Transverse colon (tissue), 4 donors: ENCODE data around the gene XRCC6. TPM values are rescaled to one million over a fixed set of nuclear protein-coding genes. Genes with fewer than 3 reads are reported as not detected.
"Not testable (repeated sequence)": the region's sequence is repeated elsewhere in the genome, so short reads cannot be mapped to it uniquely, and the experiment has no call there.

Source experiments
- DNase-seq: peaks from one replicate; pipeline ENCODE4 v3.0.0-alpha.2; 2019
- H3K27ac ChIP-seq, 4 donors: fragments of 200-600 bp; sonication (generic); 2 replicates each; pipeline ENCODE4 v1.5.1; 2016 to 2018; ENCODE audit warnings: inconsistent platforms in 4 of 4
- H3K27me3 ChIP-seq: fragments of 200-600 bp; sonication (generic); 2 replicates; pipeline ENCODE4 v1.5.1; 2017; ENCODE audit warnings: inconsistent platforms
- H3K36me3 ChIP-seq, 4 donors: fragments of 200-600 bp; sonication (generic); 2 replicates each; pipeline ENCODE4 v1.5.1; 2017 to 2019; ENCODE audit warnings: inconsistent platforms in 4 of 4
- H3K4me1 ChIP-seq, 4 donors: fragments of 200-600 bp; sonication (generic); 2 replicates each; pipeline ENCODE4 v1.5.1; 2017 to 2020; ENCODE audit warnings: inconsistent platforms in 4 of 4
- H3K4me3 ChIP-seq, 4 donors: fragments of 200-600 bp; sonication (generic); 1 replicate in 1 of 4; 2 replicates in 3 of 4; pipeline versions ENCODE4 v1.5.1 to v1.6.1; 2017 to 2019; ENCODE audit warnings: inconsistent platforms in 4 of 4
- H3K9me3 ChIP-seq, 2 donors: fragments of 200-600 bp; sonication (generic); 2 replicates each; pipeline ENCODE4 v1.5.1; 2017 to 2019; ENCODE audit warnings: inconsistent platforms in 2 of 2
- EP300 ChIP-seq: sonication (generic); formaldehyde crosslinking; IDR thresholded peaks from one replicate; pipeline ENCODE4 v1.6.1; 2017; ENCODE audit warnings: antibody characterized with exemption, low read depth
- POLR2A ChIP-seq: fragments of 450-650 bp; IDR thresholded peaks from one replicate; pipeline ENCODE4 v1.6.1; 2016; ENCODE audit warnings: antibody characterized with exemption, mild to moderate bottlenecking, moderate library complexity
- POLR2AphosphoS5 ChIP-seq, 3 donors: sonication (generic); formaldehyde crosslinking; IDR thresholded peaks; one replicate each; pipeline ENCODE4 v1.6.1; 2016; ENCODE audit warnings: antibody characterized with exemption in 3 of 3
- WGBS, 2 donors: methylation state at CpG; one replicate each; pipeline ENCODE4 v1.1.5; 2018; ENCODE audit warnings: low coverage in 1 of 2; 5-methylcytosine and 5-hydroxymethylcytosine counted together
- in situ Hi-C, 4 donors: fragments of 200-750 bp; cut with MboI; loops; one replicate each; pipeline versions ENCODE4 v1.15.0 to v1.15.1; 2017; ENCODE audit warnings: low sequenced_read_pairs in 3 of 4, low pct_ligation_motif_present in 1 of 4, low pct_unique_long_range_greater_than_20kb in 1 of 4
- intact Hi-C: fragments of 100-400 bp; cut with DNase I; formaldehyde crosslinking; loops from one replicate; pipeline ENCODE4 v1.15.1; 2023; ENCODE audit warnings: low total_unique reads
- total RNA-seq, 4 donors: library from RNA; depleted of rRNA; stranded (reverse); fragments of >200 nt; gene quantifications; one replicate each; pipeline ENCODE4 v1.1.0, GENCODE V29; 2016
- TF ChIP-seq, protein P1 (sequence below), 5 experiments: fragments of 200-600 bp in 3 of 5; fragments of 450-650 bp in 2 of 5; sonication (generic) in 3 of 5; IDR thresholded peaks; 1 replicate in 2 of 5; 2 replicates in 3 of 5; pipeline ENCODE4 v1.5.1; 2016 to 2017; ENCODE audit warnings: antibody characterized with exemption in 5 of 5, inconsistent platforms in 3 of 5, mild to moderate bottlenecking in 2 of 5, moderate library complexity in 1 of 5

Gene XRCC6
- total RNA-seq, 4 donors from 2014 or later, result 56.5 to 145 (median 126) TPM

DNA sequence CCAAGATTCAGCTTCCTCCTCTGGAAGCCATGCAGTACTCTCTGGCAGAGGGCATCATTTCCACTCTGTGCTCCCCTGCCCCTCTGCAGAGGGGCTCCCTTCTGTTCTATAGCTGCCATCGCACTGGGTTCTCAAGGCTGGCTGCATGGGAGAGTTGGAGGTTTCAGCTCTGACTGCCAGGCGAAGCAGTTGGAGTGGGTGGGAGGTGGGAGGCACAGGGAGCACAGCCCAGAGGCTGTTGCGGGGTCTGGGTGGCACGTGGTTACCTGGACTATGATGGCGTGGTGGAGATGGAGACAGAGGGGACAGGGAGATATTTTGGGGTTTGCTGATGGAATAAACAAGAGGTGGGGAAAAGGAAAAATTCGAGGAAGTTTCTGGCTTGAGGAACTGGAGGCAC lies 36.2 kb upstream of the XRCC6 start:
- Histone ChIP-seq H3K27ac (no peak overlapping the region), H3K36me3 (peaks cover 0 to 23% (median under 1%) of the 10 kb centered on the region in 4 donors), H3K9me3 (no peaks in the 10 kb centered on the region), H3K4me1 (peaks cover 3 to 22% (median 12%) of the 10 kb centered on the region in 4 donors), H3K27me3 (no peaks in the 10 kb centered on the region), H3K4me3 (no peak overlapping the region)
- TF ChIP-seq POLR2A (no peak), POLR2AphosphoS5 (IDR thresholded peaks at IDR 0.05) (no peak)
- intact Hi-C loops (no loop called here), in situ Hi-C loops (no loop called here)
- 89 to 100% methylated on average over 1 to 6 of the region's 6 CpGs for WGBS, 2 donors
- DNase-seq, result no peak

DNA sequence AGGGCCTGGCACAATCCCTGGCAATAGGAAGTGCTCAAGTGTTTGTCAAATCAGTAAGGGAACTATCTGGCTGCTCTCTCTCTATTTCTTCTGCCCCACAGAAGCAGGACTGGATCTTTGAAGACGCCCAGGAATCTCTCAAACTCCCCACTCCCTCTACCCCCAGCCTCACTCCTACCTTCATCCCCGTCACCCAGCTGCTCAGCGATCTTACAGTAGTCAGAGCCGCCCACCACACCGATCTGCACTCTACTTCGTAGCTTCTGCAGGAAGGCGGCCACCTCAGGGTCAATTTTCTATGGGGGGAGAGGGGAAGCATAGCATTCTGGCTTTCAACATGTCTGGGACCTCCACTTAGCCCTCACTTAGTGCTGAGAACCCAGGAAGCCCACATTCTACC lies 35.2 kb upstream of the XRCC6 start:
- no peaks in the 10 kb centered on the region for H3K27me3 ChIP-seq
- H3K4me3 ChIP-seq, result no peak overlapping the region
- no peak for DNase-seq
- no peak overlapping the region for H3K27ac ChIP-seq
- 95 to 100% methylated on average over 1 to 7 of the region's 7 CpGs for whole genome bisulfite sequencing, 2 donors
- H3K9me3 ChIP-seq, result no peaks in the 10 kb centered on the region
- intact Hi-C loops, result no loop called here
- peaks cover 0 to 23% (median 0%) of the 10 kb centered on the region in 4 donors for H3K36me3 ChIP-seq
- TF ChIP-seq, protein P1, sequence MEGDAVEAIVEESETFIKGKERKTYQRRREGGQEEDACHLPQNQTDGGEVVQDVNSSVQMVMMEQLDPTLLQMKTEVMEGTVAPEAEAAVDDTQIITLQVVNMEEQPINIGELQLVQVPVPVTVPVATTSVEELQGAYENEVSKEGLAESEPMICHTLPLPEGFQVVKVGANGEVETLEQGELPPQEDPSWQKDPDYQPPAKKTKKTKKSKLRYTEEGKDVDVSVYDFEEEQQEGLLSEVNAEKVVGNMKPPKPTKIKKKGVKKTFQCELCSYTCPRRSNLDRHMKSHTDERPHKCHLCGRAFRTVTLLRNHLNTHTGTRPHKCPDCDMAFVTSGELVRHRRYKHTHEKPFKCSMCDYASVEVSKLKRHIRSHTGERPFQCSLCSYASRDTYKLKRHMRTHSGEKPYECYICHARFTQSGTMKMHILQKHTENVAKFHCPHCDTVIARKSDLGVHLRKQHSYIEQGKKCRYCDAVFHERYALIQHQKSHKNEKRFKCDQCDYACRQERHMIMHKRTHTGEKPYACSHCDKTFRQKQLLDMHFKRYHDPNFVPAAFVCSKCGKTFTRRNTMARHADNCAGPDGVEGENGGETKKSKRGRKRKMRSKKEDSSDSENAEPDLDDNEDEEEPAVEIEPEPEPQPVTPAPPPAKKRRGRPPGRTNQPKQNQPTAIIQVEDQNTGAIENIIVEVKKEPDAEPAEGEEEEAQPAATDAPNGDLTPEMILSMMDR (IDR thresholded peaks at IDR 0.05), result no peak
- TF ChIP-seq POLR2AphosphoS5 (IDR thresholded peaks at IDR 0.05), result no peak
- TF ChIP-seq POLR2A, result no peak
- TF ChIP-seq EP300, result no peak
- in situ Hi-C loops, result no loop called here
- peaks cover 3 to 29% (median 12%) of the 10 kb centered on the region in 4 donors for H3K4me1 ChIP-seq

DNA sequence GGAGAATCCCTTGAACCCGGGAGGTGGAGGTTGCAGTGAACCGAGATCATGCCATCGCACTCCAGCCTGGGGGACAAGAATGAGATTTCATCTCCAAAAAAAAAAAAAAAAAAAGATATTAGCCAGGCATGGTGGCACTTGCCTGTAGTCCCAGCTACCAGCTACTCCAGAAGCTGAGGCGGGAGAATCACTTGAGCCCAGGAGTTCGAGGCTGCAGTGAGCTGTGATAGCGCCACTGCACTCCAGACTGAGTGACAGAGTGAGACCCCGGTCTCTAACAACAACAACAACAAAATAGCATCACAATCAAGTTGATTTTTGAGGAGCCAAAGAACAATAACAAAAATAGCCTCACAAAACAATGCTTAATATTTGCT lies 33.8 kb upstream of the XRCC6 start:
- Histone ChIP-seq H3K9me3 (no peaks in the 10 kb centered on the region), H3K4me1 (peaks cover 3 to 29% (median 12%) of the 10 kb centered on the region in 4 donors), H3K27me3 (no peaks in the 10 kb centered on the region), H3K4me3 (peak overlapping the region in 1 of 4 donors; percentile 97), H3K27ac (peak overlapping the region; percentile 86 to 91 (median 88)), H3K36me3 (peaks cover 0 to 21% (median 0%) of the 10 kb centered on the region in 4 donors)
- in situ Hi-C loops, result no loop called here
- intact Hi-C loops, result no loop called here
- TF ChIP-seq POLR2A (no peak), POLR2AphosphoS5 (IDR thresholded peaks at IDR 0.05) (no peak), EP300 (no peak)
- TF ChIP-seq, protein P1 (IDR thresholded peaks at IDR 0.05), result no peak
- 55 to 72% methylated on average over 5 to 7 of the region's 7 CpGs for WGBS, 2 donors
- DNase-seq, result no peak

DNA sequence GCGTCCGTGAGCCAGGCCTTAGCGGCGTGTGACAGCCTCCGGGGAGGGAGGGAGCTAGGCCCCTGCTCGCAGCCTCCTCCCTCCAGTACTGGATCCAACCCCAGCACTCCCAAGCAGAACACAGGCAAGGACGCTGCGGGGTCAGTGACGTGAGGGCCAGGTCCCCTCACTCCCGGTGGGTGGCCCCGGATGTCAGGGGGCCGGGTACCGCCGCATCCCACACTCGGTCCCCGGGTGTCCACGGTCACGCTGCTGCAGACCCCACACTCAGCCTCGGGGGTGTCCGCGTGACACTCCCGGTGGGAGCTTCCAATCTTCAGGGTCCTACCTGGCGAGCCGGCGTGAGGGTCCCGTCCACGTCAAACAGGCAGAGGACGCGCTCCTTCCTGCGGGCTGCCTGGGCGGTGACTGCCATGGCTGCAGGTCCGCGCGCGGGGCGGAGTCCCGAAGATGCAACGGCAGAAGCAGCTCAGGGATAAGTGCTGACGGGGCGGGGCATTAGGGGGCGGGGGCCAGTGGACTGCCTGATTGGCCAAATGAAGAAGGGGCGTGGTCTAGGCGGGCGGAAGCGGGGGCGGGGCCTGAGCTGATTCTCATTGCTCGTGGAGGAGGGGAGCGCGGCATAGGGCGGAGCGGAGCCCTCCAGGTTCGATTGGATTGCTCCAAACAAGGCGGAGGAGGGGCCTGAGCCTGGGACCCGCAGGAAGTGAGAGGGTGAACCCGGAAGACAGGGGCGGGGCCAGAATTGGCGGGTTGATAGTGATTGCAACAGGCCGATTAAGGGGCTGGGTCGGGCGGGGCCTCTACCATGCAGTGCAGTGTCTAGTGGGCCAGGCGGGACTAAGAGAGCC lies 31.5 kb upstream of the XRCC6 start, which contains the start of gene PMM1:
Gene PMM1, minus strand, starts transcription at position 450 of the 851 bp plus-strand sequence. Its CDS starts 35 bp downstream, at position 415.
- peak within 1 kb of the TSS; percentile 67 to 97 (median 76) for H3K4me3 ChIP-seq
- TF ChIP-seq POLR2A (peak; percentile 99), POLR2AphosphoS5 (IDR thresholded peaks at IDR 0.05) (peak; percentile 97 to 99 (median 99)), EP300 (peak; percentile 3)
- TF ChIP-seq, protein P1 (IDR thresholded peaks at IDR 0.05), result no peak
- 0% methylated on average over 60 of the region's 61 CpGs; no CpG with 5 or more reads in 1 of the 2 donors for WGBS, 2 donors
- H3K4me1 ChIP-seq, result peaks cover 3 to 29% (median 12%) of the 10 kb centered on the region in 4 donors
- peak; percentile 100 for DNase-seq
- intact Hi-C loops, result no loop called here
- in situ Hi-C loops, result no loop called here
- no peaks in the 10 kb centered on the region for H3K9me3 ChIP-seq
- H3K27ac ChIP-seq, result peak within 1 kb of the TSS; percentile 86 to 91 (median 88)
- no peaks in the 10 kb centered on the region for H3K27me3 ChIP-seq
- H3K36me3 ChIP-seq, result peaks cover 0 to 4% (median 0%) of the 10 kb centered on the region in 4 donors

DNA sequence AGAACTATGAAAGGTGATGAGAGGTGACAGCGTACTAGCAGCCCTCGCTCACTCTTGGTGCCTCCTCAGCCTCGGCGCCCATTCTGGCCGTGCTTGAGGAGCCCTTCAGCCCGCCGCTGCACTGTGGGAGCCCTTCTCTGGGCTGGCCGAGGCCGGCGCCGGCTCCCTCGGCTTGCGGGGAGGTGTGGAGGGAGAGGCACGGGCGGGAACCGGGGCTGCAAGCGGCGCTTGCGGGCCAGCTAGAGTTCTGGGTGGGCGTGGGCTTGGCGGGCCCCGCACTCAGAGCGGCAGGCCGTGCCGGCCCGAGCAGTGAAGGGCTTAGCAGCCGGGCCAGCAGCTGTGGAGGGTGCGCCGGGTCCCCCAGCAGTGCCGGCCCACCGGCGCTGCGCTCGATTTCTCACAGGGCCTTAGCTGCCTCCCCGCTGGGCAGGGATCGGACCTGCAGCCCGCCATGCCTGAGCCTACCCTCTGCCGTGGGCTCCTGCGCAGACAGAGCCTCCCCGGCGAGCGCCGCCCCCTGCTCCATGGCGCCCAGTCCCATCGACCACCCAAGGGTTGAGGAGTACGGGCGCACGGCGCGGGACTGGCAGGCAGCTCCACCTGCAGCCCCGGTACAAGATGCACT lies 27.6 kb upstream of the XRCC6 start:
- peaks cover 5 to 14% (median 7%) of the 10 kb centered on the region in 4 donors for H3K4me1 ChIP-seq
- H3K27ac ChIP-seq, in situ Hi-C loops, H3K36me3 ChIP-seq, DNase-seq, H3K27me3 ChIP-seq, intact Hi-C loops, H3K4me3 ChIP-seq, H3K9me3 ChIP-seq: not testable (repeated sequence)
- WGBS, 2 donors, result 96% methylated on average over 33 of the region's 51 CpGs; no CpG with 5 or more reads in 1 of the 2 donors
